WTC11 (cell line): Measurements from ENCODE around the gene CARHSP1.

ENCODE experiments used
- CTCF ChIP-seq: fragments of 200-600 bp; IDR thresholded peaks from 2 replicates; pipeline ENCODE4 v1.8.0; 2022; ENCODE audit warnings: antibody characterized with exemption
- ESRRA ChIP-seq: sonication (generic); formaldehyde crosslinking; IDR thresholded peaks from 2 replicates; pipeline ENCODE4 v1.8.1; 2022; ENCODE audit warnings: mild to moderate bottlenecking, missing genetic modification reagents, borderline replicate concordance
- GRHL2 ChIP-seq: fragments of 250-450 bp; sonication (Bioruptor Pico); IDR thresholded peaks from 2 replicates; pipeline ENCODE4 v1.8.0; 2022; ENCODE audit warnings: mild to moderate bottlenecking, moderate library complexity; ENCODE audit not compliant: insufficient replicate concordance, severe bottlenecking
- GTF2I ChIP-seq: fragments of 250-450 bp; sonication (Bioruptor Pico); conservative IDR thresholded peaks from 2 replicates; pipeline ENCODE4 v1.4.0; 2021; ENCODE audit warnings: mild to moderate bottlenecking
- JUN ChIP-seq: sonication (generic); formaldehyde crosslinking; IDR thresholded peaks from 2 replicates; pipeline ENCODE4 v1.8.0; 2023; ENCODE audit warnings: mild to moderate bottlenecking, missing genetic modification reagents
- MAX ChIP-seq: sonication (generic); formaldehyde crosslinking; IDR thresholded peaks from 2 replicates; pipeline ENCODE4 v1.8.0; 2022; ENCODE audit warnings: mild to moderate bottlenecking, missing genetic modification reagents
- NR3C1 ChIP-seq: sonication (generic); formaldehyde crosslinking; conservative IDR thresholded peaks from 2 replicates; pipeline ENCODE4 v1.8.1; 2023; ENCODE audit warnings: low read depth, mild to moderate bottlenecking, missing genetic modification reagents
- RELA ChIP-seq: sonication (generic); formaldehyde crosslinking; IDR thresholded peaks from 2 replicates; pipeline ENCODE4 v1.8.1; 2022; ENCODE audit warnings: missing genetic modification reagents, mild to moderate bottlenecking, borderline replicate concordance
- SMAD3 ChIP-seq: sonication (generic); formaldehyde crosslinking; IDR thresholded peaks from 2 replicates; pipeline ENCODE4 v1.8.0; 2022; ENCODE audit warnings: missing genetic modification reagents, mild to moderate bottlenecking, borderline replicate concordance
- TCF7 ChIP-seq: sonication (generic); formaldehyde crosslinking; IDR thresholded peaks from 2 replicates; pipeline ENCODE4 v1.8.0; 2022; ENCODE audit warnings: mild to moderate bottlenecking, low read depth, missing genetic modification reagents, moderate library complexity
- USF1 ChIP-seq: sonication (generic); formaldehyde crosslinking; IDR thresholded peaks from 2 replicates; pipeline ENCODE4 v1.8.0; 2022; ENCODE audit warnings: mild to moderate bottlenecking, missing genetic modification reagents
- USF2 ChIP-seq: sonication (generic); formaldehyde crosslinking; IDR thresholded peaks from 2 replicates; pipeline ENCODE4 v1.8.1; 2023; ENCODE audit warnings: mild to moderate bottlenecking, missing genetic modification reagents, moderate library complexity
- ZNF138 ChIP-seq: sonication (generic); formaldehyde crosslinking; conservative IDR thresholded peaks from 2 replicates; pipeline ENCODE4 v1.8.1; 2022; ENCODE audit warnings: mild to moderate bottlenecking, moderate library complexity, missing genetic modification reagents
- ZNF416 ChIP-seq: fragments of 250-450 bp; sonication (Bioruptor Pico); IDR thresholded peaks from 2 replicates; pipeline ENCODE4 v1.9.0; 2021; ENCODE audit warnings: mild to moderate bottlenecking, inconsistent platforms

GRCh38 chr16:8878523-8878911, 9.7 kb upstream of the CARHSP1 start:
- no peak for TF ChIP-seq CTCF
- TF ChIP-seq RELA (CRISPR knock-in tag), result no peak
- TF ChIP-seq ZNF416 (CRISPR knock-in tag), result no peak
- no peak for TF ChIP-seq GTF2I (CRISPR knock-in tag)
- no peak for TF ChIP-seq USF2 (CRISPR knock-in tag)
- TF ChIP-seq USF1 (CRISPR knock-in tag), result no peak
- TF ChIP-seq GRHL2 (CRISPR knock-in tag), result no peak
- TF ChIP-seq ESRRA (CRISPR knock-in tag), result no peak
- no peak for TF ChIP-seq SMAD3 (CRISPR knock-in tag)
- TF ChIP-seq TCF7 (CRISPR knock-in tag), result no peak
- TF ChIP-seq MAX, result no peak
- no peak for TF ChIP-seq ZNF138 (CRISPR knock-in tag)
- no peak for TF ChIP-seq NR3C1 (CRISPR knock-in tag)
- no peak for TF ChIP-seq JUN
